SK-N-SH (cell line): ENCODE measurements around the gene PDE8A. TPM values are rescaled to one million over a fixed set of nuclear protein-coding genes. Genes with fewer than 3 reads are reported as not detected.

Experiments
- CTCF ChIA-PET: fragments of 300-600, 350-600 bp; formaldehyde crosslinking; extraction: SDS; loops from one replicate; lab custom pipeline; 2021; lab: Yijun Ruan, JAX
- POLR2A ChIA-PET: fragments of 350-600 bp; sonication (Branson Sonifier 250); formaldehyde crosslinking; extraction: SDS; loops from one replicate; lab custom pipeline; 2020; ENCODE audit warnings: antibody characterized with exemption, inconsistent platforms; lab: Yijun Ruan, JAX
- DNase-seq: peaks from one replicate; pipeline ENCODE4 v3.0.0; 2012
- H2AFZ ChIP-seq: fragments of 200-600 bp; sonication (generic); 2 replicates; pipeline ENCODE4 v1.8.1; 2016; ENCODE audit warnings: antibody characterized with exemption, mild to moderate bottlenecking, low read depth
- H3F3A ChIP-seq: fragments of 200-600 bp; sonication (generic); replicated peaks from 2 replicates; pipeline ENCODE3; 2016; ENCODE audit warnings: antibody characterized with exemption, mild to moderate bottlenecking; ENCODE audit not compliant: insufficient read depth
- H3K27ac ChIP-seq, 2 experiments: fragments of 200-500 bp in 1 of 2; fragments of 200-600 bp in 1 of 2; sonication (Bioruptor generic) in 1 of 2; sonication (generic), shearing (Covaris generic) in 1 of 2; 2 replicates each; pipeline versions ENCODE4 v1.5.1 to v1.6.1; 2014 to 2016; ENCODE audit warnings: low read depth in 2 of 2, inconsistent platforms in 1 of 2, low read length in 1 of 2, mild to moderate bottlenecking in 1 of 2, mixed read lengths in 1 of 2
- H3K27me3 ChIP-seq: fragments of 200-600 bp; sonication (generic), shearing (Covaris generic); 2 replicates; pipeline ENCODE4 v1.6.1; 2016; ENCODE audit warnings: mixed run types; ENCODE audit not compliant: insufficient read depth
- H3K36me3 ChIP-seq, 2 experiments: fragments of 200-500 bp in 1 of 2; fragments of 200-600 bp in 1 of 2; sonication (Bioruptor generic) in 1 of 2; sonication (generic) in 1 of 2; replicated peaks in 1 of 2; 2 replicates each; pipeline versions ENCODE3 to v1.5.1; 2014 to 2016; ENCODE audit warnings: low read length in 1 of 2, mild to moderate bottlenecking in 1 of 2; ENCODE audit not compliant: insufficient read depth in 2 of 2, control insufficient read depth in 1 of 2
- H3K4me1 ChIP-seq, 2 experiments: fragments of 200-500 bp in 1 of 2; fragments of 200-600 bp in 1 of 2; sonication (Bioruptor generic) in 1 of 2; sonication (generic), shearing (Covaris generic) in 1 of 2; 2 replicates each; pipeline versions ENCODE4 v1.5.1 to v1.6.1; 2014 to 2016; ENCODE audit warnings: low read depth in 1 of 2, low read length in 1 of 2, mixed run types in 1 of 2; ENCODE audit not compliant: insufficient read depth in 2 of 2, control insufficient read depth in 1 of 2
- H3K4me2 ChIP-seq: fragments of 200-600 bp; sonication (generic), shearing (Covaris generic); 2 replicates; pipeline ENCODE4 v1.6.1; 2017; ENCODE audit warnings: mixed run types
- H3K4me3 ChIP-seq, 2 experiments: fragments of 200-500 bp in 1 of 2; fragments of 200-600 bp in 1 of 2; sonication (Bioruptor generic) in 1 of 2; sonication (generic), shearing (Covaris generic) in 1 of 2; 2 replicates each; pipeline versions ENCODE4 v1.5.1 to v1.8.1; 2014 to 2016; ENCODE audit warnings: low read depth in 2 of 2, inconsistent platforms in 1 of 2, low read length in 1 of 2, mild to moderate bottlenecking in 1 of 2, mixed read lengths in 1 of 2, moderate library complexity in 1 of 2
- H3K79me2 ChIP-seq: fragments of 200-600 bp; sonication (generic); 2 replicates; pipeline ENCODE4 v1.8.1; 2017; ENCODE audit warnings: mild to moderate bottlenecking; ENCODE audit not compliant: insufficient read depth
- H3K9ac ChIP-seq: fragments of 200-600 bp; sonication (generic); 2 replicates; pipeline ENCODE4 v1.6.1; 2017; ENCODE audit warnings: mixed run types
- H3K9me2 ChIP-seq: fragments of 200-600 bp; sonication (generic); 2 replicates; pipeline ENCODE4 v1.6.1; 2017; ENCODE audit warnings: mixed run types
- H3K9me3 ChIP-seq: fragments of 200-600 bp; sonication (generic); 2 replicates; pipeline ENCODE4 v1.6.1; 2017; ENCODE audit warnings: mixed run types, mild to moderate bottlenecking, moderate library complexity
- H4K20me1 ChIP-seq: fragments of 200-600 bp; sonication (generic); 2 replicates; pipeline ENCODE4 v1.6.1; 2017; ENCODE audit warnings: mild to moderate bottlenecking, mixed run types; ENCODE audit not compliant: insufficient read depth
- ELF1 ChIP-seq: IDR thresholded peaks from 2 replicates; pipeline ENCODE4 v1.4.0; 2012
- EZH2phosphoT487 ChIP-seq: fragments of 200-600 bp; sonication (generic); IDR thresholded peaks from 2 replicates; pipeline ENCODE4 v1.6.1; 2017; ENCODE audit warnings: low read depth, mixed run types, mild to moderate bottlenecking, antibody characterized with exemption, moderate library complexity, borderline replicate concordance
- FOXJ3 ChIP-seq: sonication (generic); formaldehyde crosslinking; IDR thresholded peaks from 2 replicates; pipeline ENCODE4 v1.5.1; 2020; ENCODE audit warnings: mild to moderate bottlenecking, missing genetic modification reagents
- FOXM1 ChIP-seq: IDR thresholded peaks from 2 replicates; pipeline ENCODE4 v1.4.0; 2012; ENCODE audit warnings: low read depth, mild to moderate bottlenecking
- POLR2AphosphoS5 ChIP-seq: IDR thresholded peaks from 2 replicates; pipeline ENCODE4 v1.6.1; 2012; ENCODE audit warnings: low read depth, low read length
- RAD21 ChIP-seq: IDR thresholded peaks from 2 replicates; pipeline ENCODE4 v1.6.1; 2012; ENCODE audit warnings: mild to moderate bottlenecking, low read length
- RFX5 ChIP-seq: IDR thresholded peaks from 2 replicates; pipeline ENCODE4 v1.6.1; 2012; ENCODE audit warnings: mild to moderate bottlenecking, improper control_type of control experiment, low read length
- TEAD4 ChIP-seq: IDR thresholded peaks from 2 replicates; pipeline ENCODE4 v1.4.0; 2012; ENCODE audit warnings: mild to moderate bottlenecking, borderline replicate concordance; ENCODE audit not compliant: insufficient read depth
- WGBS: methylation state at CpG from one replicate; pipeline ENCODE4 v1.1.6; 2017; ENCODE audit warnings: low lambda C conversion rate; 5-methylcytosine and 5-hydroxymethylcytosine counted together
- polyA plus RNA-seq, 3 experiments: library from polyadenylated mRNA; depleted of rRNA; stranded (reverse); fragments of >200 nt; gene quantifications; 2 replicates each; pipeline ENCODE4 v1.2.3, GENCODE V29; 2012
- TF ChIP-seq, protein P1 (sequence below): IDR thresholded peaks from 2 replicates; pipeline ENCODE4 v1.4.0; 2012; ENCODE audit warnings: low read depth, borderline replicate concordance
- TF ChIP-seq, protein P2 (sequence below): fragments of 200-600 bp; sonication (generic); IDR thresholded peaks from 2 replicates; pipeline ENCODE4 v1.6.1; 2017; ENCODE audit warnings: antibody characterized with exemption, mild to moderate bottlenecking, moderate library complexity
- TF ChIP-seq, protein P3 (sequence below): IDR thresholded peaks from 2 replicates; pipeline ENCODE4 v1.4.0; 2012; ENCODE audit warnings: low read depth

The PDE8A gene
- polyA plus RNA-seq, 1 of the 3 experiments (the other 2 are of a cell fraction): 13.4 TPM

DNA sequence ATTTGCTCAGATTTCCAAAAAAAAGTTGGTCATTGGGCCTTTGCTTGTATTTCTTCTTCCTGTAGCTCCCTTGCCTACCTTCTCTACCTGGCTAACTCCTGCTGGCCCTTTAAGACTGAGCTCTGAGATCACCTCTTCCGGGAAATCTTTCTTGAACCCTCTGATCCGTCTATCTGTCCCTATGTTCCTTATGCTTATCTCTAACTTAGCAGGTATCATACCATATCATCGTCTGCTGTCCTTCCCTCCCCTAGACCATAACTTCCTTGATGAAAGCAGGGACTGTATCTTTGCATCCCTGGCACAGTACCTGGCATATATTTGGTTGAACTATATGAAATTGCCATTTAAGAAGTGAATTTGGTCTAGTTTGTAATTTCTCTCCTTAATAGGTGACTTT, 42.3 kb downstream of the PDE8A start:
- no peak for DNase-seq
- Histone ChIP-seq H3K9me3 (no peaks in the 10 kb centered on the region), H3K4me2 (no peak overlapping the region), H3F3A (peaks cover 5% of the 10 kb centered on the region), H3K36me3 (no peaks in the 10 kb centered on the region), H4K20me1 (peaks cover 45% of the 10 kb centered on the region), H3K79me2 (peaks cover 91% of the 10 kb centered on the region), H3K4me1 (peaks cover 17 to 18% of the 10 kb centered on the region in 2 experiments; a peak in 3 of 4 replicates), H3K9ac (no peak overlapping the region), H2AFZ (no peak overlapping the region), H3K9me2 (no peaks in the 10 kb centered on the region), H3K4me3 (no peak overlapping the region), H3K27ac (no peak overlapping the region)
- CTCF ChIA-PET: interaction anchor here (0.6 to 1.5 kb wide), 2 partner anchors 14 to 20 kb away, joined by 3 to 6 read pairs; no protein-coding TSS in a partner anchor
- 74% methylated on average over 3 of the region's 3 CpGs for WGBS
- TF ChIP-seq FOXJ3 (no peak), RFX5 (no peak), POLR2AphosphoS5 (no peak)
- TF ChIP-seq, protein P1, sequence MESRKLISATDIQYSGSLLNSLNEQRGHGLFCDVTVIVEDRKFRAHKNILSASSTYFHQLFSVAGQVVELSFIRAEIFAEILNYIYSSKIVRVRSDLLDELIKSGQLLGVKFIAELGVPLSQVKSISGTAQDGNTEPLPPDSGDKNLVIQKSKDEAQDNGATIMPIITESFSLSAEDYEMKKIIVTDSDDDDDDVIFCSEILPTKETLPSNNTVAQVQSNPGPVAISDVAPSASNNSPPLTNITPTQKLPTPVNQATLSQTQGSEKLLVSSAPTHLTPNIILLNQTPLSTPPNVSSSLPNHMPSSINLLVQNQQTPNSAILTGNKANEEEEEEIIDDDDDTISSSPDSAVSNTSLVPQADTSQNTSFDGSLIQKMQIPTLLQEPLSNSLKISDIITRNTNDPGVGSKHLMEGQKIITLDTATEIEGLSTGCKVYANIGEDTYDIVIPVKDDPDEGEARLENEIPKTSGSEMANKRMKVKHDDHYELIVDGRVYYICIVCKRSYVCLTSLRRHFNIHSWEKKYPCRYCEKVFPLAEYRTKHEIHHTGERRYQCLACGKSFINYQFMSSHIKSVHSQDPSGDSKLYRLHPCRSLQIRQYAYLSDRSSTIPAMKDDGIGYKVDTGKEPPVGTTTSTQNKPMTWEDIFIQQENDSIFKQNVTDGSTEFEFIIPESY: no peak
- TF ChIP-seq, all 33 proteins: peak for 0
- POLR2A ChIA-PET: no interaction called here
- H3K27me3 ChIP-seq: no peaks in the 10 kb centered on the region

DNA sequence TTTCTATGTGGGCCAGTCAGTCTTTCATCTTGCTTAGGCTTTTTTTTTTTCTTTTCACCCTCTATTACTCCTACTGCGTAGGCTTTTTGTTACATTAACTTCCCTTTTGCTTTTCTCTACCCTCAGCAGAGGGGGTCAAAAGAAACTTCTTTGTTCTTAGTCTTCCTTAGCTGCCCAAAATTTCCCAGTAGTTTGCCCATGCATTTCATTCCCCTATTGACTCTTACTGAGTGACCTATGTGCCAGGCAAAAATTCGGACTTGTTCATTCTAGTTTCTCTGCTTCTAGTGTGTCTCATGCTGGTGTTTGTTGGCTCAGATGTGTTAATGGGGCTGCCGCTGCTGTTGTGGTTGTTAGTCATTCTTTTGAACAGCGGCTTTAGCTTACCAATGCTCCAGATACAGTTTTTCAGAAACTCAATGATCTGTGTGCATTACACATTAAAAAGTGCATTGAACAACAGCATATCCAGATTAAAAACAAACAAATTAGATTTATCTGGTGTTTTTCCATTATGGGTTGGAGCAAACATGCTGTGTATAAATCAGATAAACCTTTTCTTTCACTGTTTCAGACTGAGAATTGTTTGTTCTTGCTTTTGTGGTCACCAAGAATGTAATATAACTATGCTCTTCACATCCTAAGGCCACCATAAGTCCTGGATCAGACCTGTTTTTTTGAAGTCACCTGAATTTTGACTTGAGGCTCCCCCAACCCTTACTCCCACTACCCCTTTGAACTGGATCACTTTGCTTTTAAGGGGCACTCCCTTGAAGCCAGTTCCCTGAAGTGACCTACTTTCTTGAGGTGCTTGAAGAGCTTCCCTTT, 43.1 kb downstream of the PDE8A start:
- CTCF ChIA-PET: interaction anchor here (0.6 to 1.5 kb wide), 3 partner anchors 14 to 69 kb away, joined by 3 to 6 read pairs (median 3); no protein-coding TSS in a partner anchor
- Histone ChIP-seq H3K27me3 (no peaks in the 10 kb centered on the region), H3K4me3 (no peak overlapping the region), H3K36me3 (no peaks in the 10 kb centered on the region), H3K79me2 (peaks cover 91% of the 10 kb centered on the region)
- 52% methylated on average over 4 of the region's 4 CpGs for WGBS
- TF ChIP-seq, protein P2, sequence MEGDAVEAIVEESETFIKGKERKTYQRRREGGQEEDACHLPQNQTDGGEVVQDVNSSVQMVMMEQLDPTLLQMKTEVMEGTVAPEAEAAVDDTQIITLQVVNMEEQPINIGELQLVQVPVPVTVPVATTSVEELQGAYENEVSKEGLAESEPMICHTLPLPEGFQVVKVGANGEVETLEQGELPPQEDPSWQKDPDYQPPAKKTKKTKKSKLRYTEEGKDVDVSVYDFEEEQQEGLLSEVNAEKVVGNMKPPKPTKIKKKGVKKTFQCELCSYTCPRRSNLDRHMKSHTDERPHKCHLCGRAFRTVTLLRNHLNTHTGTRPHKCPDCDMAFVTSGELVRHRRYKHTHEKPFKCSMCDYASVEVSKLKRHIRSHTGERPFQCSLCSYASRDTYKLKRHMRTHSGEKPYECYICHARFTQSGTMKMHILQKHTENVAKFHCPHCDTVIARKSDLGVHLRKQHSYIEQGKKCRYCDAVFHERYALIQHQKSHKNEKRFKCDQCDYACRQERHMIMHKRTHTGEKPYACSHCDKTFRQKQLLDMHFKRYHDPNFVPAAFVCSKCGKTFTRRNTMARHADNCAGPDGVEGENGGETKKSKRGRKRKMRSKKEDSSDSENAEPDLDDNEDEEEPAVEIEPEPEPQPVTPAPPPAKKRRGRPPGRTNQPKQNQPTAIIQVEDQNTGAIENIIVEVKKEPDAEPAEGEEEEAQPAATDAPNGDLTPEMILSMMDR: no peak
- no peak for TF ChIP-seq RAD21
- no peak for TF ChIP-seq EZH2phosphoT487
- TF ChIP-seq, protein P3, sequence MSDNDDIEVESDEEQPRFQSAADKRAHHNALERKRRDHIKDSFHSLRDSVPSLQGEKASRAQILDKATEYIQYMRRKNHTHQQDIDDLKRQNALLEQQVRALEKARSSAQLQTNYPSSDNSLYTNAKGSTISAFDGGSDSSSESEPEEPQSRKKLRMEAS: no peak
- TF ChIP-seq TEAD4: no peak
- no peak for TF ChIP-seq FOXM1
- TF ChIP-seq ELF1: no peak
- TF ChIP-seq, all 33 proteins: peak for 0
- Histone ChIP-seq H3F3A (peaks cover 5% of the 10 kb centered on the region), H4K20me1 (peaks cover 45% of the 10 kb centered on the region), H2AFZ (no peak overlapping the region), H3K4me1 (peaks cover 18 to 21% of the 10 kb centered on the region in 2 experiments; a peak in 3 of 4 replicates), H3K9me3 (no peaks in the 10 kb centered on the region), H3K27ac (peak overlapping the region in 1 of 2 experiments; percentile 53; a peak in 2 of 4 replicates), H3K4me2 (peak overlapping the region; percentile 13; the same call in 1 of the 2 replicates), H3K9ac (no peak overlapping the region), H3K9me2 (no peaks in the 10 kb centered on the region)
- POLR2A ChIA-PET: no interaction called here
- no peak for DNase-seq
